ENCODE data around the gene KCTD19. TPM values are rescaled to one million over a fixed set of nuclear protein-coding genes. Genes with fewer than 3 reads are reported as not detected.
"Not testable (repeated sequence)": the region's sequence is repeated elsewhere in the genome, so short reads cannot be mapped to it uniquely, and the experiment has no call there.

The KCTD19 gene
- under 1 TPM in 5 of 7 donors, not detected in 2; 0.17 to 0.73 (median 0.47) TPM for total RNA-seq
- polyA plus RNA-seq: under 1 TPM; 0.16 to 0.36 (median 0.22) TPM
- long read RNA-seq, donor 1: 0 reads
- long read RNA-seq, donor 2: 0 reads

GRCh38 chr16:67326472-67327309, at the start of gene KCTD19, which contains the start of gene LRRC36:
Gene KCTD19, minus strand, starts transcription at chr16:67326741. Its CDS starts 34 bp downstream, at chr16:67326707.
Gene LRRC36, plus strand, starts transcription at chr16:67326815. Its CDS starts 48 bp downstream, at chr16:67326863.
- no peaks in the 10 kb centered on the region for H3K9me3 ChIP-seq
- 9 to 13% (median 10%) methylated on average over 44 to 61 of the region's 61 CpGs for WGBS, 5 donors
- intact Hi-C loops (cut with DNase I; ENCODE audit: low total_unique reads): no loop called here
- peak; percentile 84 for DNase-seq
- no peaks in the 10 kb centered on the region for H3K36me3 ChIP-seq
- peak within 1 kb of the TSS in 7 of 8 donors; percentile 14 to 61 (median 51) for H3K27ac ChIP-seq
- peaks cover 0 to 23% (median 0%) of the 10 kb centered on the region in 7 donors for H3K27me3 ChIP-seq (replicated peaks in 1 of 7)
- H3K4me1 ChIP-seq: peaks cover 6 to 41% (median 36%) of the 10 kb centered on the region in 6 donors
- no peak for TF ChIP-seq POLR2A (IDR thresholded peaks at IDR 0.05)
- TF ChIP-seq CTCF (IDR thresholded peaks at IDR 0.05 in 8 of 11, conservative IDR thresholded peaks at IDR 0.05 in 3 of 11): peak in 7 of 11 experiments; percentile 18 to 53 (median 49)
- peak in 1 of 3 donors; percentile 34 for TF ChIP-seq POLR2AphosphoS5 (IDR thresholded peaks at IDR 0.05)
- H3K4me3 ChIP-seq: peak within 1 kb of the TSS; percentile 25 to 73 (median 38)

- H3K4me3 ChIP-seq; H3K4me1 ChIP-seq; intact Hi-C loops (cut with DNase I; ENCODE audit: low total_unique reads); H3K9me3 ChIP-seq; H3K36me3 ChIP-seq; H3K27ac ChIP-seq; DNase-seq; H3K27me3 ChIP-seq (replicated peaks in 1 of 7): not testable (repeated sequence)
- 85 to 93% (median 90%) methylated on average over 11 of the region's 11 CpGs for WGBS, 5 donors
These were observed 49.5 kb upstream of the KCTD19 start for GRCh38 chr16:67376012-67376411.

GRCh38 chr16:67372664-67373063, 46.1 kb upstream of the KCTD19 start:
- Histone ChIP-seq H3K36me3 (no peaks in the 10 kb centered on the region), H3K27me3 (replicated peaks in 1 of 7) (peaks cover 0 to 4% (median 0%) of the 10 kb centered on the region in 7 donors), H3K9me3 (no peaks in the 10 kb centered on the region), H3K4me1 (peaks cover 0 to 2% (median 0%) of the 10 kb centered on the region in 6 donors), H3K27ac (no peak overlapping the region), H3K4me3 (no peak overlapping the region)
- intact Hi-C loops (cut with DNase I; ENCODE audit: low total_unique reads): no loop called here
- TF ChIP-seq POLR2AphosphoS5 (IDR thresholded peaks at IDR 0.05) (no peak), POLR2A (IDR thresholded peaks at IDR 0.05) (no peak), CTCF (IDR thresholded peaks at IDR 0.05 in 8 of 11, conservative IDR thresholded peaks at IDR 0.05 in 3 of 11) (peak in 5 of 11 experiments; percentile 41 to 57 (median 52))
- no peak for DNase-seq

DNA sequence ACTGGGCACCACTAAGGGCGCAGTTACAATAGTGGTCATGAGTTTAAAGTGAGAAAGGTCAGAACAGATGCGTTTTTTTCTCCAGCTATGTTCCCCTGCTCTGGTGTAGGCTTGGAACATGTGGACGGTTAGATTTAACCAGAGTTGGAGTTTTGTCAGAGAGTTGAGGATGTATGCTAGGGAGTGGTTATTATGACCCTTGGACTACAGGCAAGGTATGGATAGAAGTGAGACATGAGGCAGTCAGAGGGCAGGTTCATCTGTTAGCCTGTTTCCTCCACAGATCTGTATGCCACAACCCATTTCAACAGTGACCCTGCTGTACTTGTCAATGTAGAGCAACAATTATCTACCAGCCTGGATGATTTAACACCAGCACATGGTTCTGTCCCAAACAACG, 44.1 kb upstream of the KCTD19 start:
- H3K36me3 ChIP-seq: no peaks in the 10 kb centered on the region
- no peak overlapping the region for H3K27ac ChIP-seq
- H3K4me3 ChIP-seq: no peak overlapping the region
- intact Hi-C loops (cut with DNase I; ENCODE audit: low total_unique reads): no loop called here
- no peak for TF ChIP-seq CTCF (IDR thresholded peaks at IDR 0.05 in 8 of 11, conservative IDR thresholded peaks at IDR 0.05 in 3 of 11)
- no peak for TF ChIP-seq POLR2A (IDR thresholded peaks at IDR 0.05)
- TF ChIP-seq POLR2AphosphoS5 (IDR thresholded peaks at IDR 0.05): no peak
- no peaks in the 10 kb centered on the region for H3K9me3 ChIP-seq
- WGBS, 5 donors: 90 to 92% (median 91%) methylated on average over 4 of the region's 4 CpGs
- DNase-seq: no peak
- H3K27me3 ChIP-seq (replicated peaks in 1 of 7): peaks cover 0 to 4% (median 0%) of the 10 kb centered on the region in 7 donors
- H3K4me1 ChIP-seq: peaks cover 0 to 6% (median 1%) of the 10 kb centered on the region in 6 donors
